ENCODE measurements around the gene DCDC2B. TPM values are rescaled to one million over a fixed set of nuclear protein-coding genes. Genes with fewer than 3 reads are reported as not detected.
A peak's percentile ranks its signal among the peaks of the same experiment; 100 is the strongest.

DCDC2B gene
- total RNA-seq, 2 experiments from 2014 or later = 0.16 TPM; not detected in 1

- no peaks in the 10 kb centered on the region for H3K27me3 Mint-ChIP-seq
- H3K4me3 Mint-ChIP-seq = peak overlapping the region; percentile 81
- no peak for ATAC-seq
- no peak for DNase-seq
- CTCF ChIA-PET = interaction anchor here (1.0 to 3.5 kb wide), 3 partner anchors 11 to 66 kb away, joined by 3 to 18 read pairs (median 3); no protein-coding TSS in a partner anchor
- peaks cover 57% of the 10 kb centered on the region for H3K4me1 Mint-ChIP-seq
- H3K36me3 Mint-ChIP-seq = peaks cover 54% of the 10 kb centered on the region
- peak overlapping the region; percentile 94 for H3K27ac Mint-ChIP-seq
- H3K9me3 Mint-ChIP-seq (ENCODE audit: low read depth) = no peaks in the 10 kb centered on the region
These were observed 26.8 kb upstream of the DCDC2B start for GRCh38 chr1:32182060-32182459.

GRCh38 chr1:32184650-32185049 is 24.2 kb upstream of the DCDC2B start:
- Mint-ChIP-seq H3K27ac (peak overlapping the region; percentile 57), H3K9me3 (ENCODE audit: low read depth) (no peaks in the 10 kb centered on the region), H3K4me1 (peaks cover 56% of the 10 kb centered on the region), H3K4me3 (no peak overlapping the region), H3K27me3 (no peaks in the 10 kb centered on the region), H3K36me3 (peaks cover 70% of the 10 kb centered on the region)
- no peak for DNase-seq
- CTCF ChIA-PET = interaction anchor here (1.1 to 1.2 kb wide), 2 partner anchors 16 to 56 kb away, joined by 3 to 4 read pairs; no protein-coding TSS in a partner anchor
- no peak for ATAC-seq

- Mint-ChIP-seq H3K36me3 (peaks cover 70% of the 10 kb centered on the region), H3K27ac (peak overlapping the region; percentile 88), H3K27me3 (no peaks in the 10 kb centered on the region), H3K9me3 (ENCODE audit: low read depth) (no peaks in the 10 kb centered on the region), H3K4me3 (peak overlapping the region; percentile 31), H3K4me1 (peaks cover 53% of the 10 kb centered on the region)
- ATAC-seq (no peak), DNase-seq (no peak)
- CTCF ChIA-PET = interaction anchor here (0.6 to 1.7 kb wide), 6 partner anchors 9 to 377 kb away, joined by 3 to 4 read pairs (median 4); no protein-coding TSS in a partner anchor
These were observed 22.8 kb upstream of the DCDC2B start for GRCh38 chr1:32186077-32186476.

- peak overlapping the region; percentile 88 for H3K27ac Mint-ChIP-seq
- DNase-seq (no peak), ATAC-seq (no peak)
- CTCF ChIA-PET = interaction anchor here (0.6 to 1.7 kb wide), 5 partner anchors 8 to 273 kb away, joined by 3 to 4 read pairs (median 4); no protein-coding TSS in a partner anchor
- H3K4me3 Mint-ChIP-seq = no peak overlapping the region
- peaks cover 49% of the 10 kb centered on the region for H3K4me1 Mint-ChIP-seq
- H3K27me3 Mint-ChIP-seq = no peaks in the 10 kb centered on the region
- H3K36me3 Mint-ChIP-seq = peaks cover 69% of the 10 kb centered on the region
- H3K9me3 Mint-ChIP-seq (ENCODE audit: low read depth) = no peaks in the 10 kb centered on the region
These were observed 22.4 kb upstream of the DCDC2B start for GRCh38 chr1:32186491-32186890.

GRCh38 chr1:32187850-32188249 is 21.0 kb upstream of the DCDC2B start:
- H3K4me1 Mint-ChIP-seq = peaks cover 44% of the 10 kb centered on the region
- ATAC-seq (no peak), DNase-seq (no peak)
- CTCF ChIA-PET = interaction anchor here (0.7 kb wide), 1 partner anchor 256 kb away, joined by 3 read pairs; no protein-coding TSS in a partner anchor
- H3K27ac Mint-ChIP-seq = no peak overlapping the region
- H3K27me3 Mint-ChIP-seq = no peaks in the 10 kb centered on the region
- peaks cover 67% of the 10 kb centered on the region for H3K36me3 Mint-ChIP-seq
- no peaks in the 10 kb centered on the region for H3K9me3 Mint-ChIP-seq (ENCODE audit: low read depth)
- H3K4me3 Mint-ChIP-seq = no peak overlapping the region

GRCh38 chr1:32192220-32192948 is 16.5 kb upstream of the DCDC2B start:
- peaks cover 52% of the 10 kb centered on the region for H3K4me1 Mint-ChIP-seq
- H3K9me3 Mint-ChIP-seq (ENCODE audit: low read depth) = no peaks in the 10 kb centered on the region
- DNase-seq (no peak), ATAC-seq (no peak)
- peaks cover 73% of the 10 kb centered on the region for H3K36me3 Mint-ChIP-seq
- no peak overlapping the region for H3K27ac Mint-ChIP-seq
- no peak overlapping the region for H3K4me3 Mint-ChIP-seq
- CTCF ChIA-PET = interaction anchor here (0.6 to 0.9 kb wide), 2 partner anchors 10 to 32 kb away, joined by 3 read pairs; no protein-coding TSS in a partner anchor
- no peaks in the 10 kb centered on the region for H3K27me3 Mint-ChIP-seq

- H3K4me1 Mint-ChIP-seq = peaks cover 68% of the 10 kb centered on the region
- H3K9me3 Mint-ChIP-seq (ENCODE audit: low read depth) = no peaks in the 10 kb centered on the region
- H3K27ac Mint-ChIP-seq = peak overlapping the region; percentile 17
- no peaks in the 10 kb centered on the region for H3K27me3 Mint-ChIP-seq
- DNase-seq (no peak), ATAC-seq (no peak)
- H3K4me3 Mint-ChIP-seq = no peak overlapping the region
- CTCF ChIA-PET = interaction anchor here (0.8 to 1.7 kb wide), 7 partner anchors 9 to 97 kb away, joined by 3 to 6 read pairs (median 3); partner anchors contain the start of genes HDAC1, IQCC and TXLNA
- H3K36me3 Mint-ChIP-seq = peaks cover 63% of the 10 kb centered on the region
These were observed 13.9 kb upstream of the DCDC2B start for GRCh38 chr1:32194984-32195383.

- Mint-ChIP-seq H3K36me3 (peaks cover 58% of the 10 kb centered on the region), H3K9me3 (ENCODE audit: low read depth) (no peaks in the 10 kb centered on the region), H3K27me3 (no peaks in the 10 kb centered on the region), H3K4me3 (no peak overlapping the region), H3K27ac (peak overlapping the region; percentile 17), H3K4me1 (peaks cover 74% of the 10 kb centered on the region)
- CTCF ChIA-PET = interaction anchor here (1.5 to 1.7 kb wide), 2 partner anchors 45 to 53 kb away, joined by 5 to 6 read pairs; no protein-coding TSS in a partner anchor
- DNase-seq (no peak), ATAC-seq (no peak)
These were observed 13.4 kb upstream of the DCDC2B start for GRCh38 chr1:32195531-32195930.

- Mint-ChIP-seq H3K27me3 (no peaks in the 10 kb centered on the region), H3K36me3 (peaks cover 55% of the 10 kb centered on the region), H3K4me3 (no peak overlapping the region), H3K27ac (peak overlapping the region; percentile 63), H3K4me1 (peaks cover 74% of the 10 kb centered on the region), H3K9me3 (ENCODE audit: low read depth) (no peaks in the 10 kb centered on the region)
- CTCF ChIA-PET = interaction anchor here (1.0 to 1.7 kb wide), 4 partner anchors 10 to 140 kb away, joined by 3 to 6 read pairs (median 4); partner anchors contain the start of genes IQCC and MARCKSL1
- peak; percentile 8 for ATAC-seq
- peak; percentile 64 for DNase-seq
These were observed 12.7 kb upstream of the DCDC2B start for GRCh38 chr1:32195972-32196823.

- Mint-ChIP-seq H3K27ac (peak overlapping the region; percentile 63), H3K4me1 (peaks cover 79% of the 10 kb centered on the region), H3K9me3 (ENCODE audit: low read depth) (no peaks in the 10 kb centered on the region), H3K36me3 (peaks cover 48% of the 10 kb centered on the region), H3K27me3 (no peaks in the 10 kb centered on the region), H3K4me3 (no peak overlapping the region)
- CTCF ChIA-PET = interaction anchor here (0.6 to 1.3 kb wide), 6 partner anchors 9 to 139 kb away, joined by 3 to 4 read pairs (median 3); partner anchors contain the start of genes IQCC and MARCKSL1
- ATAC-seq (no peak), DNase-seq (no peak)
These were observed 11.8 kb upstream of the DCDC2B start for GRCh38 chr1:32197074-32197473.

GRCh38 chr1:32197837-32198236 is 11.1 kb upstream of the DCDC2B start:
- Mint-ChIP-seq H3K9me3 (ENCODE audit: low read depth) (no peaks in the 10 kb centered on the region), H3K4me1 (peaks cover 81% of the 10 kb centered on the region), H3K27me3 (no peaks in the 10 kb centered on the region), H3K4me3 (no peak overlapping the region), H3K36me3 (peaks cover 44% of the 10 kb centered on the region), H3K27ac (no peak overlapping the region)
- ATAC-seq (no peak), DNase-seq (no peak)
- CTCF ChIA-PET = interaction anchor here (0.9 to 1.3 kb wide), 2 partner anchors 13 to 50 kb away, joined by 3 read pairs; no protein-coding TSS in a partner anchor

- Mint-ChIP-seq H3K4me1 (peaks cover 79% of the 10 kb centered on the region), H3K4me3 (no peak overlapping the region), H3K27me3 (no peaks in the 10 kb centered on the region), H3K27ac (peak overlapping the region; percentile 13), H3K9me3 (ENCODE audit: low read depth) (no peaks in the 10 kb centered on the region), H3K36me3 (peaks cover 39% of the 10 kb centered on the region)
- CTCF ChIA-PET = interaction anchor here (0.9 to 1.3 kb wide), 2 partner anchors 50 to 88 kb away, joined by 3 read pairs; no protein-coding TSS in a partner anchor
- DNase-seq (no peak), ATAC-seq (no peak)
These were observed 10.4 kb upstream of the DCDC2B start for GRCh38 chr1:32198237-32199042.

Data from activated CD8-positive, alpha-beta memory T cell treated with anti-CD3 and anti-CD28 coated beads, Interleukin-2, amount 10 ng/mL, durations not matched to agents 7 days and 5 days (primary cell).